Large intestine (tissue), 3 donors: Measurements from ENCODE around the gene PUS1. TPM values are rescaled to one million over a fixed set of nuclear protein-coding genes. Genes with fewer than 3 reads are reported as not detected.

Experiments used
- DNase-seq, 2 donors: peaks; one replicate each; pipeline versions ENCODE4 v3.0.0 to v3.0.0-alpha.2; 2013
- H3K27ac ChIP-seq: one replicate; pipeline ENCODE4 v1.5.1; 2013; ENCODE audit warnings: low read length
- H3K27me3 ChIP-seq: 2 replicates; pipeline ENCODE4 v1.6.1; 2013; ENCODE audit warnings: low read length; ENCODE audit not compliant: control insufficient read depth, insufficient read depth
- H3K36me3 ChIP-seq: 2 replicates; pipeline ENCODE4 v1.6.1; 2013; ENCODE audit warnings: low read length; ENCODE audit not compliant: control insufficient read depth, insufficient read depth
- H3K4me1 ChIP-seq: one replicate; pipeline ENCODE4 v1.6.1; 2013; ENCODE audit warnings: low read length; ENCODE audit not compliant: control insufficient read depth, insufficient read depth
- H3K4me3 ChIP-seq: one replicate; pipeline ENCODE4 v1.5.1; 2013; ENCODE audit warnings: low read length
- H3K9me3 ChIP-seq: one replicate; pipeline ENCODE4 v1.6.1; 2013; ENCODE audit warnings: mild to moderate bottlenecking, low read depth, low read length, moderate library complexity; ENCODE audit not compliant: control insufficient read depth
- WGBS: methylation state at CpG from one replicate; pipeline ENCODE4 v1.1.5; 2013; ENCODE audit warnings: low lambda C conversion rate; ENCODE audit not compliant: insufficient coverage; 5-methylcytosine and 5-hydroxymethylcytosine counted together
- polyA plus RNA-seq: library from polyadenylated mRNA; unstranded; fragments of 120-200 nt; gene quantifications from one replicate; pipeline ENCODE4 v1.2.1, GENCODE V29; 2013

The PUS1 gene
- polyA plus RNA-seq, 1 donor: 26.1 TPM

DNA sequence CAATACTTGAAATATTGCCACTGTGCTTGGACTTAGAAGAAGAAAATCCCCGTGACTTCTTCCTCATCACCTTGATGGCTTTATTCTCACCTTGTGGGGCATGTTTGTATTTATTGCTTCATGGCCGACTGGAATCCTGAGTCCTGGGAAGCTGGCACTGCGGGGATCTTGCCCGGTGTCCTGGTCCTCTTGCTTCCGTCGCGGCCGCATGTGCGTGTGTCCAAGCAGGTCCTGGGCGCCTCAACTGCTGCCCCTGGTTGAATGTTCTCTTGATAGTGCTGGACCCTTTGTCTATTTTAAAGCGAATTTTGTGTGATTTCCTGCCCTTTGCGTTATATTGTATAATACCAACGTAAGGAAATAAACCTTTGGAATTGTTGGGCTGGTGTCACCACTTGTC is 6.3 kb upstream of the PUS1 start:
- H3K9me3 ChIP-seq: peaks cover 4% of the 10 kb centered on the region
- H3K4me1 ChIP-seq: no peaks in the 10 kb centered on the region
- no peak overlapping the region for H3K4me3 ChIP-seq
- H3K36me3 ChIP-seq: peaks cover 36% of the 10 kb centered on the region
- H3K27me3 ChIP-seq: no peaks in the 10 kb centered on the region
- WGBS: no CpG with 5 or more reads among the region's 13 CpGs
- no peak overlapping the region for H3K27ac ChIP-seq
- DNase-seq: no peak

DNA sequence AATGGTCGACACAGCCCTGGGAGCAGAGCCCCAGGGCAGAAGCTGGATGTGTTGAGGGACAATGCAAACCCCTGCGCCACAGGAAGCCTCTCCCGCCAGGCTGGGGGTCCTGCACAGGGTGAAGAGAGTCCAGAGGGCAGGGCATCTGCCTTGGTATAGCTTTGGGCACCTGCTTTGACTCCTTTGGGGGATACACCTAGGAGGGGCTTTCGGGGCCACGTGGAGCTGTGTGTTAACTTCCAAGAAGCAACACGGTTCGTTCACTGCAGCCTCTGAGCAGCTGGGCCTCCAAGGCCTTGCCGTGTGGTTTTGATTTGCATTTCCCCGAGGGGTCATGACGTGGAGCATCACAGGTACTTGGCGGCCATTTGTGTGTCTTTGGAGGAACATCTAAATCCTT is 5.8 kb upstream of the PUS1 start:
- 93% methylated on average over 6 of the region's 11 CpGs for WGBS
- Histone ChIP-seq H3K36me3 (peaks cover 33% of the 10 kb centered on the region), H3K9me3 (peaks cover 4% of the 10 kb centered on the region), H3K27me3 (no peaks in the 10 kb centered on the region), H3K4me3 (no peak overlapping the region), H3K27ac (no peak overlapping the region), H3K4me1 (no peaks in the 10 kb centered on the region)
- DNase-seq: no peak

GRCh38 chr12:131927110-131928079 is 1.7 kb upstream of the PUS1 start:
- H3K27me3 ChIP-seq: no peaks in the 10 kb centered on the region
- H3K27ac ChIP-seq: no peak overlapping the region
- H3K36me3 ChIP-seq: peaks cover 12% of the 10 kb centered on the region
- WGBS: no CpG with 5 or more reads among the region's 24 CpGs
- no peak overlapping the region for H3K4me3 ChIP-seq
- peaks cover 4% of the 10 kb centered on the region for H3K4me1 ChIP-seq
- H3K9me3 ChIP-seq: peaks cover 4% of the 10 kb centered on the region
- no peak for DNase-seq

DNA sequence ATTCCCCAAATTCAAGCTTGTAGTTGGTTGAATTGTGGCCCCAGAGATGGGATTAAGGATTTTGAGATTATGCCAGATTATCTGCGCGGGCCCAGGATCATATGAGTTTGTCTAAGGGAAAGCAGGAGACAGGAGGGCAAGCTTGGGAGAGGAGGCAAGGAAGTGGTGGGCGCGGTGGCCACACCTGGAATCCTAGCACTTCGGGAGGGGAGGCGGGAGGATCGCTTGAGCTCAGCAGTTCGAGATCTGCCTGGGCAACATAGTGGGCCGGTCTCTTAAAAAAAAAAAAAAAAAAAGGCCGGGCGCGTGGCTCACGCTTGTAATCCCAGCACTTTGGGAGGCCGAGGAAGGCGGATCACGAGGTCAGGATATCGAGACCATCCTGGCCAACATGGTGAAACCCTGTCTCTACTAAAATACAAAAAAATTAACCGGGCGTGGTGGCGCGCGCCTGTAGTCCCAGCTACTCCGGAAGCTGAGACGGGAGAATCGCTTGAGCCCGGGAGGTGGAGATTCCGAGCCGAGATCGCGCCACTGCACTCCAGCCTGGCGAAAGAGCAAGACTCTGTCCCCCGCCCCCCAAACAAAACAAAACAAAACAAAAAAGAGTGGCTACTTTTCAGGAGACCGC is 881 bp upstream of the PUS1 start:
- 80% methylated on average over 1 of the region's 33 CpGs for WGBS
- H3K9me3 ChIP-seq: peaks cover 4% of the 10 kb centered on the region
- DNase-seq: no peak
- no peak overlapping the region for H3K27ac ChIP-seq
- peak overlapping the region; percentile 51 for H3K4me3 ChIP-seq
- H3K4me1 ChIP-seq: peaks cover 4% of the 10 kb centered on the region
- H3K36me3 ChIP-seq: peaks cover 17% of the 10 kb centered on the region
- no peaks in the 10 kb centered on the region for H3K27me3 ChIP-seq

GRCh38 chr12:131929581-131930456 is 743 bp downstream of the PUS1 start:
- Histone ChIP-seq H3K4me3 (peak overlapping the region; percentile 91), H3K36me3 (peaks cover 32% of the 10 kb centered on the region), H3K4me1 (peaks cover 4% of the 10 kb centered on the region), H3K27ac (no peak overlapping the region), H3K9me3 (peaks cover 4% of the 10 kb centered on the region), H3K27me3 (no peaks in the 10 kb centered on the region)
- WGBS: no CpG with 5 or more reads among the region's 87 CpGs
- DNase-seq: peak in 1 of 2 donors; percentile 58

DNA sequence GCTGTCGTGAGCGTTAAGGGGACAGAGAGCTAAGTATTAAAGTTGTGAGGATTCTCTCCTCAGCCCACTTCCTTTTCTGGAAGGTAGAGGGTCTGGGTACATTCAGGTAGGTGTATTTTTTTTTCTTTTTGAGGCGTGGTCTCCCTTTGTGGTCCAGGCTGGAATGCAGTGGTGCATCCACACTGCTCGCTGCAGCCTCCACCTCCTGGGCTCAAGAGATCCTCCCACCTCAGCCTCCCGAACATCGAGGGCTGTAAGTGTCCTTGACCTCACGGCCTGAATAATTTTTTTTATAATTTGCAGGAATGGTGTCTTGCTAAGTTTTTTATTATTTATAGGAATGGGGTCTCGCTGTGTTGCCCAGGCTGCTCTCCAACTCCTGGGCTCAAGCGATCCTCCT is 1.4 kb downstream of the PUS1 start:
- no peak for DNase-seq
- no CpG with 5 or more reads among the region's 9 CpGs for WGBS

GRCh38 chr12:131933387-131933786 is 4.3 kb downstream of the PUS1 start:
- peaks cover 4% of the 10 kb centered on the region for H3K4me1 ChIP-seq
- H3K9me3 ChIP-seq: no peaks in the 10 kb centered on the region
- H3K36me3 ChIP-seq: peaks cover 39% of the 10 kb centered on the region
- no peak overlapping the region for H3K4me3 ChIP-seq
- no CpG with 5 or more reads among the region's 8 CpGs for WGBS
- no peak overlapping the region for H3K27ac ChIP-seq
- DNase-seq: no peak
- no peaks in the 10 kb centered on the region for H3K27me3 ChIP-seq

More for the DNA sequence above, 1.4 kb downstream of the PUS1 start:
- H3K4me3 ChIP-seq: peak overlapping the region; percentile 41
- H3K27ac ChIP-seq: no peak overlapping the region
- H3K27me3 ChIP-seq: no peaks in the 10 kb centered on the region
- peaks cover 4% of the 10 kb centered on the region for H3K9me3 ChIP-seq
- H3K36me3 ChIP-seq: peaks cover 35% of the 10 kb centered on the region
- peaks cover 4% of the 10 kb centered on the region for H3K4me1 ChIP-seq

GRCh38 chr12:131934535-131934934 is 5.5 kb downstream of the PUS1 start:
- DNase-seq: no peak
- H3K36me3 ChIP-seq: peaks cover 45% of the 10 kb centered on the region
- WGBS: 100% methylated on average over 1 of the region's 11 CpGs

DNA sequence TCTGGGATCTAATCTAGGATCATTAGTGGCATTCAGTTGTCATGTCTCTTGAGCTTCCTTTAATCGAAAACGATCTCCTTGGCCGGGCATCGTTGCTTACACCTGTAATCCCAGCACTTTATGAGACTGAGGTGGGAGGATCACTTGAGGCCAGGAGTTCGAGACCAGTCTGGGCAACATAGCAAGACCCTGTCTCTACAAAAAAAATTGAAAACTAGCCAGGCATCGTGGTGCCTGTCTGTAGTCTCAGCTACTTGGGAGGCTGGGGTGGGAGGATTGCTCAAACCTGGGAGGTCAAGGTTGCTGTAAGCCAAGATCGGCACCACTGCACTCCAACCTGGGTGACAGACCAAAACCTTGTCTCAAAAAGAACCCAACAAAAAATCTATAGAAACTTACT is 9.0 kb downstream of the PUS1 start:
- Histone ChIP-seq H3K4me3 (no peak overlapping the region), H3K27ac (no peak overlapping the region), H3K9me3 (no peaks in the 10 kb centered on the region), H3K36me3 (peaks cover 50% of the 10 kb centered on the region), H3K27me3 (no peaks in the 10 kb centered on the region), H3K4me1 (peaks cover 5% of the 10 kb centered on the region)
- DNase-seq: no peak
- WGBS: no CpG with 5 or more reads among the region's 7 CpGs

More at GRCh38 chr12:131934535-131934934, 5.5 kb downstream of the PUS1 start:
- Histone ChIP-seq H3K4me3 (no peak overlapping the region), H3K27me3 (no peaks in the 10 kb centered on the region), H3K4me1 (peaks cover 9% of the 10 kb centered on the region), H3K9me3 (no peaks in the 10 kb centered on the region), H3K27ac (no peak overlapping the region)

GRCh38 chr12:131939007-131939406 is 9.9 kb downstream of the PUS1 start:
- Histone ChIP-seq H3K4me3 (no peak overlapping the region), H3K27ac (peak overlapping the region; percentile 42), H3K9me3 (no peaks in the 10 kb centered on the region), H3K4me1 (peaks cover 5% of the 10 kb centered on the region), H3K36me3 (peaks cover 50% of the 10 kb centered on the region), H3K27me3 (no peaks in the 10 kb centered on the region)
- peak; percentile 36 to 68 for DNase-seq
- no CpG with 5 or more reads among the region's 16 CpGs for WGBS
